RWPE2 (cell line): ENCODE data around the gene CXXC5.

Experiments used
- ATAC-seq: fragments of 200-7000 bp; cut with Tn5 transposase; 3 replicates; pipeline ENCODE4 v1.9.1; 2021; ENCODE audit warnings: low read depth
- DNase-seq: peaks from one replicate; pipeline ENCODE4 v3.0.0-alpha.2; 2020; ENCODE audit warnings: low spot score
- H3K27ac ChIP-seq: fragments of 450-650 bp; 2 replicates; pipeline ENCODE4 v1.5.1; 2017; ENCODE audit warnings: mild to moderate bottlenecking; ENCODE audit not compliant: poor library complexity, severe bottlenecking
- H3K27me3 ChIP-seq: fragments of 250-450 bp; sonication (Bioruptor Pico); 2 replicates; pipeline ENCODE4 v1.5.1; 2021; ENCODE audit warnings: mild to moderate bottlenecking, moderate library complexity; ENCODE audit not compliant: insufficient read depth, poor library complexity, severe bottlenecking
- H3K36me3 ChIP-seq: fragments of 250-450 bp; sonication (Bioruptor Pico); 2 replicates; pipeline ENCODE4 v1.5.1; 2020; ENCODE audit warnings: low read depth, mild to moderate bottlenecking, moderate library complexity
- H3K4me1 ChIP-seq: fragments of 250-450 bp; sonication (Bioruptor Pico); 2 replicates; pipeline ENCODE4 v1.5.1; 2021; ENCODE audit warnings: mild to moderate bottlenecking, moderate library complexity; ENCODE audit not compliant: insufficient read depth, poor library complexity, severe bottlenecking
- H3K4me3 ChIP-seq: fragments of 250-450 bp; sonication (Bioruptor Pico); 2 replicates; pipeline ENCODE4 v1.5.1; 2021; ENCODE audit warnings: mild to moderate bottlenecking, moderate library complexity; ENCODE audit not compliant: severe bottlenecking
- H3K9me3 ChIP-seq: fragments of 250-450 bp; sonication (Bioruptor Pico); 2 replicates; pipeline ENCODE4 v1.5.1; 2021; ENCODE audit warnings: mild to moderate bottlenecking, moderate library complexity; ENCODE audit not compliant: severe bottlenecking
- TF ChIP-seq, protein P1 (sequence below): fragments of 450-650 bp; IDR thresholded peaks from one replicate; pipeline ENCODE4 v1.5.1; 2017; ENCODE audit warnings: mild to moderate bottlenecking, moderate library complexity; ENCODE audit not compliant: poor library complexity, severe bottlenecking

Gene CXXC5

GRCh38 chr5:139692679-139693308 lies 44.6 kb downstream of the CXXC5 start:
- H3K4me1 ChIP-seq = no peaks in the 10 kb centered on the region
- no peak overlapping the region for H3K27ac ChIP-seq
- DNase-seq (peak; percentile 62), ATAC-seq (no peak)
- H3K9me3 ChIP-seq = no peaks in the 10 kb centered on the region
- H3K36me3 ChIP-seq = no peaks in the 10 kb centered on the region
- no peak overlapping the region for H3K4me3 ChIP-seq
- TF ChIP-seq, protein P1, sequence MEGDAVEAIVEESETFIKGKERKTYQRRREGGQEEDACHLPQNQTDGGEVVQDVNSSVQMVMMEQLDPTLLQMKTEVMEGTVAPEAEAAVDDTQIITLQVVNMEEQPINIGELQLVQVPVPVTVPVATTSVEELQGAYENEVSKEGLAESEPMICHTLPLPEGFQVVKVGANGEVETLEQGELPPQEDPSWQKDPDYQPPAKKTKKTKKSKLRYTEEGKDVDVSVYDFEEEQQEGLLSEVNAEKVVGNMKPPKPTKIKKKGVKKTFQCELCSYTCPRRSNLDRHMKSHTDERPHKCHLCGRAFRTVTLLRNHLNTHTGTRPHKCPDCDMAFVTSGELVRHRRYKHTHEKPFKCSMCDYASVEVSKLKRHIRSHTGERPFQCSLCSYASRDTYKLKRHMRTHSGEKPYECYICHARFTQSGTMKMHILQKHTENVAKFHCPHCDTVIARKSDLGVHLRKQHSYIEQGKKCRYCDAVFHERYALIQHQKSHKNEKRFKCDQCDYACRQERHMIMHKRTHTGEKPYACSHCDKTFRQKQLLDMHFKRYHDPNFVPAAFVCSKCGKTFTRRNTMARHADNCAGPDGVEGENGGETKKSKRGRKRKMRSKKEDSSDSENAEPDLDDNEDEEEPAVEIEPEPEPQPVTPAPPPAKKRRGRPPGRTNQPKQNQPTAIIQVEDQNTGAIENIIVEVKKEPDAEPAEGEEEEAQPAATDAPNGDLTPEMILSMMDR = no peak
- H3K27me3 ChIP-seq = no peaks in the 10 kb centered on the region

DNA sequence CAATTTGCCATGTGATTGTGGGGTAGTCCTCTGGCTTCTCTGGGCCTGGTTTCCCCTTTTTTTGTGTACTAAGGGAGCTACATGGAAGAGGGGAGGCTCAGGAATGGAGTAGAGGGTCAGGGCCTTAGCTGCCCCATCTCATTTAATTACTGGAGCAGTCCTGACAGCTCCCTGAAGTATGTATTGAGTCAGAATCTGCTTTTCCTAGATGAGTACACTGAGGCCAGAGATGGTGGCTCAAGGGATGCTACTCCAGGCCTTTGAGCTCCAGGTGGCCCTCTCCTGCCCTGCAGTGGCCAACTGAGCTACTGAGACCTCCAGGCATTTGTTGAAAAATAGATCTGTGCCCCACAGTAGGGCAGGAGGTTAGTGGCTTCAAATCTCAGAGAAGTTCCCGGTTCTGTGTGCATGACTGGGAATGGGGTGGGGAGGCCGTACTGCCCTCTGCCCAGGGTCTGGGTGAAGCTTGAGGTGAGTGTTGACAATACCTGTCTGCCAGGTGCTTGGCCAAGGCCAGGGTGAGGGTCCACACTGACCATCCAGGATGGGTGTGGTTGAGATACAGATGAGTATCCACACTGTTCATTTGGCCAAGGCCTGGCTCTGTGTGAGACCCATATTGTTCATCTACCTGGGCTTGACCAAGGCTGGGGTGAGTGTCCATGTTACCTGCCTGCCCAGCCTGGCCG lies 45.7 kb downstream of the CXXC5 start:
- H3K9me3 ChIP-seq = no peaks in the 10 kb centered on the region
- H3K4me3 ChIP-seq = no peak overlapping the region
- TF ChIP-seq, protein P1 = no peak
- DNase-seq = peak; percentile 62
- no peaks in the 10 kb centered on the region for H3K4me1 ChIP-seq
- no peak overlapping the region for H3K27ac ChIP-seq
- H3K27me3 ChIP-seq = no peaks in the 10 kb centered on the region
- no peaks in the 10 kb centered on the region for H3K36me3 ChIP-seq
- ATAC-seq = no peak

DNA sequence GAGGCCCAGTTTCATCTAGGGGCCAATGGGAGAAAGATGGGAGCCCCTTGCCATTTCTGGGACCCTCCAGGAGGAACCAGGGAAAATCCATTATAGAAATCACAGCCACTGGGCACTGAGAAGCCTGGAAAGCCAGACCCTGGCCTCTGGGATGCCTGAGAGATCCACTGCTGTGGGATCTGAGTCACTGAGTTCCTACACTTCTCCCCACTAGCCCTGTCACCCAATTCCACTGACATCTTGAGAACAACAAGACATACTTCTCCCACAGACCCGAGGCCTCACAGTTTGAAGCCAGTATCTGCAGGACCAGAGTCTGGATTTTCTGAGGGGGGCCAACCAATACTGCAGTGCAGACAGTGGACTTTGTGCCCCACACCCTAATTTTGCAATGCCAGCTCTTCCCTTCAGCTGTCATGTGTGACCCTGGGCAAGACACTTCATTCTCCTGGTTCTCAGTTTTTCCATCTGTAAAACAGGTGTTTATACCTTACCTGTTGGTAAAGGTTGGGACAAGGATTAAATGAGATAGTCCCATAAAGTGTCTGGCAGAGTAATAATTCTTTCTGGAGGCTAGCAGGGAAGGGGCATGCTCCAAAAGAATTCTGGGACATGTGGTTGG lies 46.5 kb downstream of the CXXC5 start:
- Histone ChIP-seq H3K36me3 (no peaks in the 10 kb centered on the region), H3K4me1 (no peaks in the 10 kb centered on the region), H3K27ac (no peak overlapping the region), H3K9me3 (no peaks in the 10 kb centered on the region), H3K27me3 (no peaks in the 10 kb centered on the region), H3K4me3 (no peak overlapping the region)
- TF ChIP-seq, protein P1 = no peak
- no peak for DNase-seq
- no peak for ATAC-seq

- no peak overlapping the region for H3K27ac ChIP-seq
- TF ChIP-seq, protein P1 = no peak
- H3K9me3 ChIP-seq = no peaks in the 10 kb centered on the region
- no peak for ATAC-seq
- DNase-seq = no peak
- H3K4me1 ChIP-seq = no peaks in the 10 kb centered on the region
- H3K36me3 ChIP-seq = no peaks in the 10 kb centered on the region
- no peak overlapping the region for H3K4me3 ChIP-seq
- H3K27me3 ChIP-seq = no peaks in the 10 kb centered on the region
These were observed 47.0 kb downstream of the CXXC5 start for GRCh38 chr5:139695178-139695573.
